Activated CD4-positive, CD25-positive, alpha-beta regulatory T cell (primary cell): ENCODE data around the gene ALB.

ENCODE experiments used
- DNase-seq, 4 experiments: peaks; one replicate each; lab custom pipeline; 2025; lab: John Stamatoyannopoulos, UW

Gene ALB

DNA sequence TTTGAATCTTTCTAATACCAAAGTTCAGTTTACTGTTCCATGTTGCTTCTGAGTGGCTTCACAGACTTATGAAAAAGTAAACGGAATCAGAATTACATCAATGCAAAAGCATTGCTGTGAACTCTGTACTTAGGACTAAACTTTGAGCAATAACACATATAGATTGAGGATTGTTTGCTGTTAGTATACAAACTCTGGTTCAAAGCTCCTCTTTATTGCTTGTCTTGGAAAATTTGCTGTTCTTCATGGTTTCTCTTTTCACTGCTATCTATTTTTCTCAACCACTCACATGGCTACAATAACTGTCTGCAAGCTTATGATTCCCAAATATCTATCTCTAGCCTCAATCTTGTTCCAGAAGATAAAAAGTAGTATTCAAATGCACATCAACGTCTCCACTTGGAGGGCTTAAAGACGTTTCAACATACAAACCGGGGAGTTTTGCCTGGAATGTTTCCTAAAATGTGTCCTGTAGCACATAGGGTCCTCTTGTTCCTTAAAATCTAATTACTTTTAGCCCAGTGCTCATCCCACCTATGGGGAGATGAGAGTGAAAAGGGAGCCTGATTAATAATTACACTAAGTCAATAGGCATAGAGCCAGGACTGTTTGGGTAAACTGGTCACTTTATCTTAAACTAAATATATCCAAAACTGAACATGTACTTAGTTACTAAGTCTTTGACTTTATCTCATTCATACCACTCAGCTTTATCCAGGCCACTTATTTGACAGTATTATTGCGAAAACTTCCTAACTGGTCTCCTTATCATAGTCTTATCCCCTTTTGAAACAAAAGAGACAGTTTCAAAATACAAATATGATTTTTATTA lies 28.3 kb downstream of the ALB start:
- DNase-seq: no peak

DNA sequence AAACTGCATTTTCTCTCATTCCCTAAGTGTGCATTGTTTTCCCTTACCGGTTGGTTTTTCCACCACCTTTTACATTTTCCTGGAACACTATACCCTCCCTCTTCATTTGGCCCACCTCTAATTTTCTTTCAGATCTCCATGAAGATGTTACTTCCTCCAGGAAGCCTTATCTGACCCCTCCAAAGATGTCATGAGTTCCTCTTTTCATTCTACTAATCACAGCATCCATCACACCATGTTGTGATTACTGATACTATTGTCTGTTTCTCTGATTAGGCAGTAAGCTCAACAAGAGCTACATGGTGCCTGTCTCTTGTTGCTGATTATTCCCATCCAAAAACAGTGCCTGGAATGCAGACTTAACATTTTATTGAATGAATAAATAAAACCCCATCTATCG lies 29.1 kb downstream of the ALB start:
- DNase-seq: no peak

DNA sequence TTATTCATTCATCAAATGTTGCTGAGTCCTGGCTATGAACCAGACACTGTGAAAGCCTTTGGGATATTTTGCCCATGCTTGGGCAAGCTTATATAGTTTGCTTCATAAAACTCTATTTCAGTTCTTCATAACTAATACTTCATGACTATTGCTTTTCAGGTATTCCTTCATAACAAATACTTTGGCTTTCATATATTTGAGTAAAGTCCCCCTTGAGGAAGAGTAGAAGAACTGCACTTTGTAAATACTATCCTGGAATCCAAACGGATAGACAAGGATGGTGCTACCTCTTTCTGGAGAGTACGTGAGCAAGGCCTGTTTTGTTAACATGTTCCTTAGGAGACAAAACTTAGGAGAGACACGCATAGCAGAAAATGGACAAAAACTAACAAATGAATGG lies 30.2 kb downstream of the ALB start:
- no peak for DNase-seq

DNA sequence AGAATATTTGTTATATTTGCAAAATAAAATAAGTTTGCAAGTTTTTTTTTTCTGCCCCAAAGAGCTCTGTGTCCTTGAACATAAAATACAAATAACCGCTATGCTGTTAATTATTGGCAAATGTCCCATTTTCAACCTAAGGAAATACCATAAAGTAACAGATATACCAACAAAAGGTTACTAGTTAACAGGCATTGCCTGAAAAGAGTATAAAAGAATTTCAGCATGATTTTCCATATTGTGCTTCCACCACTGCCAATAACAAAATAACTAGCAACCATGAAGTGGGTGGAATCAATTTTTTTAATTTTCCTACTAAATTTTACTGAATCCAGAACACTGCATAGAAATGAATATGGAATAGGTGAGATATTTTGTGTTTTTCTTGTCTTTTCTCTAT lies 31.9 kb downstream of the ALB start, which contains the start of gene AFP:
TSS of gene AFP (plus strand) at position 238 of the 400 bp plus-strand sequence. CDS start at position 280, 42 bp downstream.
- no peak for DNase-seq

DNA sequence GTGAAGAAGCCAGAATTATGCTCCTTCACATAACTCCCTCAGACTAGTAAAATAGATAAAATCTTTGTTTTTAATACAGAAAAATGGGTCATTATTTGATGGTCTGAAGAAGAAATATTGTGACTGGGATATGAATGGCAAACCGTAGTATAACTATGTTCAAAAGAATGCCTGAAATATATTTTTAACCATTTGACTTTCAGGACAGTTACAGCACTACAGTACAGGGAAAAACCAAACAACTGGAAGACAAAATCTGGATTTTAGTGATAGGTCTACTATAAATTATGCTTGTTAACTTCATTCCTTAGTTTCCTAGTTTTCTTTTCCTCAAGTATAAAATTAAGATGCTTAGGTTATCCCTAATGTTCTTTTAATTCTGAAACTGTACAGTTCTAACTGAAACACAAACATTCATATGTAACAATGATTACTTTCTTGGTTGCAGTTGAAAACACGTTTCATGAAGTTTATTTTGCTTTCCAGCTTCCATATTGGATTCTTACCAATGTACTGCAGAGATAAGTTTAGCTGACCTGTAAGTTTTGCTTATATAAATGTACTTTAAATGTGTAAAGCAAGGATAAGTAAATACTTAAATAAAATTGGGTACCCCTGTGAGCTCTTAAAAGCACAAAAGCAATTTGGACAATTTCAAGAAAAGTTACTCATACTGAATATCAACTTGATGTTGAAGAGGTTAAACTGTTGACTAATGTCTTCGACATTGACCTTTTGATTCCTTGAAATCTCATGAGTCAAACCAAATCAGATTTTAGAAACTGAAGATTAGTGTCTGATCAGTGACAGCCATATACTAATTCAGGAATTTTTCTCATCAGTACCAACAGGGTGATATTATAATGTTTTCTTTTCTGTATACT lies 32.8 kb downstream of the ALB start:
- no peak for DNase-seq

DNA sequence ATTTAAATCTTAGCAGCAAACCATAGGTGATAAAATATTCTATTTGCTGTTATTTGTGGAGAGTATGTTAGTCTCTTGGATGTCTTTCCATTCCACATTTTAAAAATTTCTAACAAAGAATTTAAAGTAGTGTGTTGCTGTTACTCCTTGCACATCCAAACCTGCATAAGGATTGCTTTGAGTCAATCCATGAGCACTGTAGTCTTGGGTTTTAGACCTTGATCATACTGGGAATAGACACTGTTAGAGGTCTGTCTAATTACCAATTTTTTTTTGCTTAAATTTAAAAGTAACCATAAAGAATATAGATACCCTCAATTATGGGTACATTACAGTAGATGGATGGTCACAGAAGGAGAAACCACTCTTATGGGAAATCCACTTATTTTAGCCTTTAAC lies 33.5 kb downstream of the ALB start:
- DNase-seq: no peak

DNA sequence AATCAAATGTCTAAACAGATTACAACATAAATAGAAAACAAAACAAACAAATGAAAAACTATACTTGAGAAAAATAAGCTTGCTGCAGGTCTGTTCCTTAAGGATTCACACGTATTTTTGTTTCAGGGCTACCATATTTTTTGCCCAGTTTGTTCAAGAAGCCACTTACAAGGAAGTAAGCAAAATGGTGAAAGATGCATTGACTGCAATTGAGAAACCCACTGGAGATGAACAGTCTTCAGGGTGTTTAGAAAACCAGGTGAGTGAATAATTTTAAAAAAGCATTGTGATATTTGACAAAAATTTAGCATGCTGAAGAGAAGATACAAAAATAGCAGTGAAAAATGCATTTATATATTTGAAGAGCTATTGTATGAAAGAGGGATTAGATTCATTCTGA lies 34.0 kb downstream of the ALB start:
- DNase-seq: no peak

DNA sequence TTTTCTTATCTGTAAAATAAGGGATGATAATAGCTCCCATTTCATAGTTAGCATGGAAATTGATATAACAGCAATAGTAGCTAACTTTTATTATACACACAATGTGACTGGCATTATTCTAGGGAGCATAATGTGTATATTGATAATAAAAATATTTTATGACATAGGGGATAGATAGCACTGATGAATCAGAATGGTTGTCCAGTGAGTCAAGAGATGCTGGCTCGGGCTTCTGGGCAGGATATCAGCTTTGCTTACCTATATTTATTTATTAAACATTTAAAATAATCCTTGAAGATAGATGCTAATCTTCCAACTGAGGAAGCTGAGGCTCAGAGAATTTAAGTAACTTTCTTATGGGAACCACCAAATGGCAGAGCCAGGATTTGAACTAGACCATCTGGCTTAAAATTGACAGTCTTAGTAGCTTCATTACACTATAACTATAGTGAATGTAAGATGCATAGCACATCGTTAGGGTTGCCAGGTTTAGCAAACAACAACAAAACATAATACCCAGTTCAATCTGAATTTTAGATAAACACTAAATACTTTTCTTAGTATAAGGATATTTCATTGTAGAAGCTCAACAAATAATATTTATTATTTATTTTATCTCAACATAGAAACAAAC lies 34.6 kb downstream of the ALB start:
- DNase-seq: no peak

DNA sequence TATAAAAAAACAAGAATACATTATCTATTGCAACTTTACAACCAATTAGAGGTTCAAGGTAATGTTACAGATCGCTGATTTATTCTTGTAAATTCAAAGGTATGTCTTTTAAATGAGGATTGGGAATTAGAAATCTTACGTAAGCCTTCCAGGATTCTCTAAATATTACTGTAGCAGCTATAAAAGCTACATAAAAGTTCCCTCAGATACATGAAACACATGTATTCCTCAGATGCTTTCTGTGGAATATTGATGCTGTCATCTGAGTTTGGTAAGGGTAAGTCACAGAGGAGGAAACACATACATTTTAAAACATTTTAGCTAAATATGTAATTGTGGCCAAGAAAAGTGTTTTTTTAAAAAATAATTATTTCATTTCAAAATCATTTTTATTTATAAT lies 35.4 kb downstream of the ALB start:
- DNase-seq: no peak

DNA sequence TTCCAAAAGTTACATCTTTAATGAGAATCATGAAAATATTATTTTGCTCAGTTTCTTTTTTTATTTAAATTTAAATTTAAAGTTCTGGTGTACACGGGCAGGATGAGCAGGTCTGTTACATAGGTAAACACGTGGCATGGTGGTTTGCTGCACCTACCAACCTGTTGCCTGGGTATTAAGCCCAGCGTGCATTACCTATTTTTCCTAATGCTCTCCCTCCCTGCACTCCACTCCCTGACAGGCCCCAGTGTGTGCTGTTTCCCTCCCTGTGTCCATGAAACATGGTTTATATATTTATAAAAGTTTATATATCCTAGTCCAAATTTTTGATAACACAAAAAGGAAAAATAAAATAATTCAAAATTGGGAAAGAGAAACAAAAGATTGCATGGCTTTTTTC lies 35.9 kb downstream of the ALB start:
- DNase-seq: no peak

DNA sequence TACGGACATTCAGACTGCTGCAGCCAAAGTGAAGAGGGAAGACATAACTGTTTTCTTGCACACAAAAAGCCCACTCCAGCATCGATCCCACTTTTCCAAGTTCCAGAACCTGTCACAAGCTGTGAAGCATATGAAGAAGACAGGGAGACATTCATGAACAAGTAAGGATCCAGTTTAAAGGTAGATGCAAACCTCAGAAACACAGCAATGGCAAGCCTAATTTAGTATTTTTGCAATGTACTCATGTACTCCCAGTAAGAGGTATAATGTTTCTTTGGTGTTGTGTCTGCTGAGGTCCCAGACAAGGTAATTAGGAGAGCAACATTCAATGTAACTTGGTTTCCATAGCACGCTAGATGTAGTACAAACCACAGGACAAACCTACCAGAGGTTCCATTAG lies 36.6 kb downstream of the ALB start:
- DNase-seq: no peak

DNA sequence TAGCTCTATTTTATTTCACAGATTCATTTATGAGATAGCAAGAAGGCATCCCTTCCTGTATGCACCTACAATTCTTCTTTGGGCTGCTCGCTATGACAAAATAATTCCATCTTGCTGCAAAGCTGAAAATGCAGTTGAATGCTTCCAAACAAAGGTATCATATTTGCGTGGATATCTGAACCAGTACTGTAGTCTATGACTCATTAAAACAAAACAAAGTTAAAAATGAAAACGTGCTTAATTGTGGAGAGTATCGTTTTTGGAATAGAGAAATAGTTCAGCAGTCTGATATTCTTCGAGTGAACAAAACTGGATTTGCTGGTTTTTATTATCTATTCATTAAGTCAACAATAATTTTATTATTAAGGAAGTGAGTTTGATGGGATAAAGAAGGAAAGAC lies 38.2 kb downstream of the ALB start:
- DNase-seq: no peak

DNA sequence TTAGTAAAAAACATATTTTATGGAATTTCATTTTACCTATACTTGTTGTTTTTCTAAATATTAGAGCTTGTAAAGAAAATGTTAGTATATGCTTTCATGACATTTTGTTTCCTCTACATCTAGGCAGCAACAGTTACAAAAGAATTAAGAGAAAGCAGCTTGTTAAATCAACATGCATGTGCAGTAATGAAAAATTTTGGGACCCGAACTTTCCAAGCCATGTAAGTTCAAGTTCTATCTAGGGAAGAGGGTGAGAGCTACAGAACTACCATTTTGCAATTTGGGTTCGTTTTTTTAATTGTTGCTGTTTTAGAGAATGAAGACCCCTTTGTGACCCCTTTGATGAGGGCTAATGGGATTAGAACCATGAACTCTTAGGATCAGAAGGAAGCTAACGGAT lies 39.1 kb downstream of the ALB start:
- no peak for DNase-seq

DNA sequence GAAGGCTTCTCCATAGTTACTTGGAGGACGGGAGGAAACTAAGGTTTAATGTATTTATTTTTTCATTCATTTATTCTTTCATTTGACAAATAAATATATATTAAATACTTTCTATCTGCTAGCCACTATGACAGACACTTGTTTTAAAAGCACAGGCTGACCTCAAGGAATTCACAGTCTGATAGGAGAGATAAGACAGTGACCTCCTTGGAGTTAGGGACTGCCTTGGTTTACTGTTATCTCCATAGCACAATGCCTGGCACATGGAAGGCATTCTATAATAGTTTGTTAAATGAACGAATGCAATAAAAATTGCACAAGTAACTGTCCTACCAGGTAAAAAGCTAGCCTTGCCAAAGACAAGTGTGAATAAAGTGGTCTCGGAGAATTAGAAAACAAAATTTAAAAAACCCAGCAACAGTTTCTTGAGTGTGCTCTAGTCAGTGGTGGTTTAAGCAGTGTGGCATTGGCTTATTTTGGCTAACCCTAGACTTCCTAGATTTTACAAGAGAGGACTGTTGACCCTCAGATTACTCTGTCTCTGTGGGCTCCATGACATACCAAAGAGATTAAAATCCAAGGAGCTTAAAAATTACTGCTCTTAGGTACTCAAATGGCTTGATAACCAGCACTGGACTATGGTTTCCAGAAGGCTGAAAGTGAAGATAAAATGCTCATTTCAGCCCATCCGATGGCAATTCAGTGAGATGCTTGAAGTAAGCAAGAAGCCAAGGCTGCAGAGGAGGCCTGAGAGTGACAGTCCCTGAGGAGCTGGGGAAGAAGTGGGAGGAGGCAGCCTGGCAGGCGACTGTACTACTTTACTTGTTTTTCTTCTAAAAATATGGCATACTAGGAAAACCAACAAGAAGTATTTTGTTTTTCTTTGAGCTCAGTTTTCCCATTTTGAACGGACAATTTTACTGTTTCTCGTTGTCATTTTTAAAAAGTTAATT lies 41.6 kb downstream of the ALB start:
- DNase-seq: no peak

DNA sequence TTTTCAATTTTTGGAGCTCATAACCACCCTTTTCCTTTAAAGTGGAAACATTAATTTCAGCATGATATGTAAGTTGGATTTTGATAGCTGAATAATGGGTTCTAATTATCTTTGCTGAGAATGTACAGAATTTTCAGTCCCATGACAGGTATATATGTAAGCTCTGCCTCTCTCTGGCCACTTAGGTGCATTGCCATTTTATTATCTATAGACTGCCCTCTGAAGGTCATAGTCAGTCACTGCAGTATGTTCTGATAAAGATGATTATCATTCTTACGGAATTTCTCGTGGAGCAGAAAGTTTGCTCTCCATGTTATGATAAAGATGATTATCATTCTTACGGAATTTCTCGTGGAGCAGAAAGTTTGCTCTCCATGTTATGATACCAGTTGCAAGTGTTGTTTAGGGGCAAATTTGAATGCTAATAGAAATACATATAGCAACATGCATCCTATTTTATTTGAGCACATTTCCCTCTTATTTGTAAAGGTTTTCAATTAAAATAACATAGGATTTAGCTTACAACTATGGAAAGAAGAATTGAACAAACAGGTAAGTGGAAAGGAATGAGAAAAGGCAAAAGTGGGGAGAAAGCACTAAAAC lies 42.4 kb downstream of the ALB start:
- no peak for DNase-seq

DNA sequence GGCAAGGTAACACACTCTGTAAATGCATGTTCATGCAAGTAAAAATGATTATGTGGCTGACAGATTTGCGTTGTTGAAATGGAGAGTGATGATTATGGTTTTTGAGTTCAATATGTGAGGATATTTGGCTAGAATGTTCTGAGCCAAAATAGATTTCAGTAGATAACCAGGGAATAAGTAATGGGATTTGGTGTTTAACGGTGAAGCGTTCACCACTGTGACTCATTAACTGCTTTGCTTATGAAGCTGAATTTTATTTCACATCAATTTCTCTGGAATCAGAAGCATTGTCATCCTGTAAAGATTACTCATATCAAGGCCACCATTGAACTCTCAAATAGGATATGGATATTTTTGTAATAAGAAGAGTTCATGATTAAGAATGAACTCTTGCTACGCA lies 43.6 kb downstream of the ALB start:
- DNase-seq: no peak

DNA sequence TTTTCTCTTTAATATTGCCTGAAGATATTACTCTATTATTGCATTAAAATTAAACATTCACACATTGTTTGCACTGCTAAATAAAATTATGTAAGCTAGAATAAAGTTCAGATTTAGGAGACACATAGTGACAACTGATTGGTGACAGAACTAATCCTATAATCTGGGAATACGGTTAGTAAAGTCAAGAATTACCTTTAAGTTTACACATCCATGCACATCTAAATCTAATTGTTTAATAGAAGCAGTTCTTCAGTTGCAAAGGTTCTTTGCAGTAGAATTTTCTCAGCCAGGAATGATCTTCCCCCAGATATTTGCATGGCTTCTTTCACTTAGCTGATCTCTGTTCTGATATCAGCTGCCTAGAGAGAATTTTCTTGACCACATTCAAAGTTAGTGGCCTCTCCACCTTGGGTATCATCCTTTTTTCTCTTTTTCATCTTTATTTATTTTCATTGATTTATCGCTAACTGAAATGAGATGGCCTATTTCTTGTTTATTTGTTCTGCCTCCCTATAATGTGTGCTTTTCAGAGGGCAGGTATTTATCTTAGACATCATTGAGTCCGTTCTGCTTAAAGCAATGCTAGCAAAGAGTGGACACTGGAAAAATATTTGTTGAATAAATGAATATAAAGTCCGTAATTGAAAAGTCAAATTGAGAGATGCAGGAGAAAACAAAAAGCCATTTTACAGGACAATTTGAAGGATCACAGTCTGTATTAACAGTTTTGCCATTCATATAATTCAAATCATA lies 44.5 kb downstream of the ALB start:
- DNase-seq: no peak

DNA sequence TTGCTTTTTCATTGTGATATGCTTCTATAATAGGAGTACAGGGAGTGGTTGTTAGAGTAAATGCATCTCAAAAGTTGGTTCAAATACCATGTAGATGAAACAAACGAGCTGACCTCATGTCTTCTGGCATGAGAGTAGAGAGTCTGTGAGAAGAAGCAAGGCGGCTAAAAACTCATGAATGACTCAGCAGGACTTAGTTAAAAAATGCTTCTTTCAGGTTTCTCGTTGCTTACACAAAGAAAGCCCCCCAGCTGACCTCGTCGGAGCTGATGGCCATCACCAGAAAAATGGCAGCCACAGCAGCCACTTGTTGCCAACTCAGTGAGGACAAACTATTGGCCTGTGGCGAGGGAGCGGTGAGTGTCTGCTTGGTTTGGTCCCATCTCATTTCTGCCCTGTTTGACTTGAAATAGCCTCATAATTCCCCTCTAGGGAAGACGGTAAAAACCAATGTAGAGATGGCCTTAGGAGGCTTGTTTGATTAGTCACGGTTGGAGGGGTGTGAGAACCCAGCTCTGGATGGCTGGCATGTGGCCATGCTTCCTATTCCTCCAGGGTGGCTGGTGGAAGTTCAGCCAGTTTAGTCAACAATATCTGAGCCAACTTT lies 46.4 kb downstream of the ALB start:
- no peak for DNase-seq

DNA sequence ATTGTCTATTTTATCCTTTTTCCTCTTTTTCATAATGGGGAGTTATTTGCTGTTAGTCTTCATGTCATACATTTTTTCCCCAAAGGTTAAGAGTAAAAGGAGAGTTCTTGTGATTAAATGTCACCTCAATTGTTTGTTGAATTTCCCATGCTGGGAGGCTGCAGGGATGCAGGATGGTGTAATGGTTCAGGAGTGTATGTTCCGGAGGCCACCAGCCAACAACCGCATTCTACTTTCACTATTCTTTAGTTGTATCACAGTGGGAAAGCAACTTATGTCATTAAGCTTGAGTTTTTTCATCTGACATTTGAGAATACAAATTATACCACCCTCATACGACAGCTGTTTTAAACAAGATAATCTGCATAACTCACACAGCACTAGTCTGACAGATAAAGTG lies 47.3 kb downstream of the ALB start:
- DNase-seq: no peak
